Measurements from ENCODE around the gene MYLIP. TPM values are rescaled to one million over a fixed set of nuclear protein-coding genes. Genes with fewer than 3 reads are reported as not detected.

Gene MYLIP
- total RNA-seq, 1 experiment from 2014 or later, result 27.0 TPM

- no peaks in the 10 kb centered on the region for H3K36me3 Mint-ChIP-seq (ENCODE audit: insufficient read depth in 1 of 3, low read depth in 3 of 3)
- DNase-seq, result no peak
- Histone ChIP-seq H4K5ac (ENCODE audit: insufficient read length, low read depth, low read length) (no peak overlapping the region), H2BK12ac (ENCODE audit: insufficient read length, low read depth, low read length) (no peak overlapping the region), H3K14ac (ENCODE audit: insufficient read depth, low read length) (no peak overlapping the region), H2BK15ac (ENCODE audit: low read depth, low read length) (no peak overlapping the region), H3K4me2 (ENCODE audit: insufficient read depth, insufficient read length, low read length) (no peak overlapping the region), H3K79me2 (ENCODE audit: insufficient read depth, low read length) (no peaks in the 10 kb centered on the region), H3K18ac (ENCODE audit: insufficient read length, low read depth, low read length) (no peak overlapping the region), H3K27me3 (ENCODE audit: insufficient read depth, low read length) (no peaks in the 10 kb centered on the region), H3K56ac (ENCODE audit: insufficient read length, low read depth, low read length) (no peak overlapping the region), H2BK120ac (ENCODE audit: low read depth, low read length, poor library complexity, severe bottlenecking) (no peak overlapping the region), H3K23ac (ENCODE audit: insufficient read length, low read depth, low read length) (no peak overlapping the region), H2BK20ac (ENCODE audit: low read depth, low read length, poor library complexity, severe bottlenecking) (no peak overlapping the region), H3K27ac (ENCODE audit: insufficient read length, low read depth, low read length) (no peak overlapping the region), H3K4me1 (ENCODE audit: insufficient read depth, low read length) (no peaks in the 10 kb centered on the region), H4K91ac (ENCODE audit: insufficient read length, low read depth, low read length) (no peak overlapping the region), H2BK5ac (ENCODE audit: insufficient read length, low read length) (no peak overlapping the region), H2AFZ (ENCODE audit: low read length) (no peak overlapping the region), H4K8ac (replicated peaks; ENCODE audit: insufficient read length, low read depth, low read length) (no peak overlapping the region), H3T11ph (ENCODE audit: low read length) (no peak overlapping the region), H3K4ac (ENCODE audit: low read depth, low read length) (no peak overlapping the region), H2AK5ac (ENCODE audit: insufficient read length, low read length) (no peak overlapping the region), H3K23me2 (ENCODE audit: insufficient read length, low read depth, low read length, poor library complexity, severe bottlenecking) (no peaks in the 10 kb centered on the region), H3K9me3 (ENCODE audit: control insufficient read depth, low read depth, low read length) (no peaks in the 10 kb centered on the region), H3K9ac (ENCODE audit: extremely low read depth, insufficient read length, low read length) (no peak overlapping the region), H3K79me1 (ENCODE audit: insufficient read depth, low read depth, low read length, poor library complexity, severe bottlenecking) (no peaks in the 10 kb centered on the region), H4K20me1 (ENCODE audit: control insufficient read depth, insufficient read depth, insufficient read length) (no peaks in the 10 kb centered on the region)
- H3K4me1 Mint-ChIP-seq, result no peaks in the 10 kb centered on the region
- no peak overlapping the region for H3K4me3 Mint-ChIP-seq
- H3K9me3 Mint-ChIP-seq, result no peaks in the 10 kb centered on the region
- WGBS (ENCODE audit: extremely low coverage, insufficient read length, low lambda C conversion rate), result no CpG with 5 or more reads among the region's 4 CpGs
- H3K27me3 Mint-ChIP-seq (ENCODE audit: low read depth), result peaks cover 3% of the 10 kb centered on the region; the same call in 1 of the 2 replicates
- H3K27ac Mint-ChIP-seq, result no peak overlapping the region; a peak in 2 of 7 replicates
- no peak for TF ChIP-seq CTCF (conservative IDR thresholded peaks at IDR 0.05)
Measured at GRCh38 chr6:16109659-16110305, 19.1 kb upstream of the MYLIP start.
